Glutamatergic neuron (in vitro differentiated cells): ENCODE results near the gene ROR2. TPM values are rescaled to one million over a fixed set of nuclear protein-coding genes. Genes with fewer than 3 reads are reported as not detected.

Source experiments
- DNase-seq: peaks from one replicate; pipeline ENCODE4 v3.0.0; 2022
- H3K27ac Mint-ChIP-seq: one replicate; pipeline ENCODE4 v1.8.0; 2020; ENCODE audit warnings: mild to moderate bottlenecking, mixed read lengths, inconsistent platforms; ENCODE audit not compliant: unreplicated experiment
- H3K27me3 Mint-ChIP-seq: one replicate; pipeline ENCODE4 v1.8.0; 2020; ENCODE audit warnings: mild to moderate bottlenecking, moderate library complexity, mixed read lengths, inconsistent platforms; ENCODE audit not compliant: unreplicated experiment
- H3K36me3 Mint-ChIP-seq: one replicate; pipeline ENCODE4 v1.8.0; 2020; ENCODE audit warnings: mild to moderate bottlenecking, mixed read lengths, inconsistent platforms; ENCODE audit not compliant: unreplicated experiment
- H3K4me1 Mint-ChIP-seq: one replicate; pipeline ENCODE4 v1.8.0; 2020; ENCODE audit warnings: mild to moderate bottlenecking, low read depth, mixed read lengths, inconsistent platforms; ENCODE audit not compliant: unreplicated experiment
- H3K4me3 Mint-ChIP-seq: one replicate; pipeline ENCODE4 v1.8.0; 2020; ENCODE audit warnings: mild to moderate bottlenecking, mixed read lengths, inconsistent platforms; ENCODE audit not compliant: unreplicated experiment
- H3K9me3 Mint-ChIP-seq: one replicate; pipeline ENCODE4 v1.8.0; 2020; ENCODE audit warnings: mild to moderate bottlenecking, moderate library complexity, mixed read lengths, inconsistent platforms; ENCODE audit not compliant: unreplicated experiment
- CTCF ChIP-seq: fragments of 200-600 bp; sonication (generic); IDR thresholded peaks from one replicate; pipeline ENCODE4 v1.5.0; 2021; ENCODE audit not compliant: partially characterized antibody, unreplicated experiment
- total RNA-seq: library from RNA; stranded (reverse); fragmentation: NEBNext Ultra II Directional; extraction: Animal tissue kit (Norgen Biotek cat#: 25700); gene quantifications from one replicate; pipeline ENCODE4 v1.2.1, GENCODE V29; 2021; ENCODE audit not compliant: unreplicated experiment

Gene ROR2
- total RNA-seq, 1 donor from 2014 or later: 51.1 TPM

GRCh38 chr9:91698266-91698665, 251.8 kb downstream of the ROR2 start:
- H3K4me1 Mint-ChIP-seq: no peaks in the 10 kb centered on the region
- no peak for DNase-seq
- no peak for TF ChIP-seq CTCF
- no peak overlapping the region for H3K4me3 Mint-ChIP-seq
- H3K27ac Mint-ChIP-seq: no peak overlapping the region
- peaks cover 5% of the 10 kb centered on the region for H3K9me3 Mint-ChIP-seq
- no peaks in the 10 kb centered on the region for H3K36me3 Mint-ChIP-seq
- H3K27me3 Mint-ChIP-seq: peaks cover 2% of the 10 kb centered on the region

- Mint-ChIP-seq H3K27me3 (peaks cover 2% of the 10 kb centered on the region), H3K9me3 (peaks cover 2% of the 10 kb centered on the region), H3K4me1 (no peaks in the 10 kb centered on the region), H3K4me3 (no peak overlapping the region), H3K27ac (no peak overlapping the region), H3K36me3 (no peaks in the 10 kb centered on the region)
- TF ChIP-seq CTCF: no peak
- no peak for DNase-seq
These were observed 252.8 kb downstream of the ROR2 start for GRCh38 chr9:91697201-91697600.

DNA sequence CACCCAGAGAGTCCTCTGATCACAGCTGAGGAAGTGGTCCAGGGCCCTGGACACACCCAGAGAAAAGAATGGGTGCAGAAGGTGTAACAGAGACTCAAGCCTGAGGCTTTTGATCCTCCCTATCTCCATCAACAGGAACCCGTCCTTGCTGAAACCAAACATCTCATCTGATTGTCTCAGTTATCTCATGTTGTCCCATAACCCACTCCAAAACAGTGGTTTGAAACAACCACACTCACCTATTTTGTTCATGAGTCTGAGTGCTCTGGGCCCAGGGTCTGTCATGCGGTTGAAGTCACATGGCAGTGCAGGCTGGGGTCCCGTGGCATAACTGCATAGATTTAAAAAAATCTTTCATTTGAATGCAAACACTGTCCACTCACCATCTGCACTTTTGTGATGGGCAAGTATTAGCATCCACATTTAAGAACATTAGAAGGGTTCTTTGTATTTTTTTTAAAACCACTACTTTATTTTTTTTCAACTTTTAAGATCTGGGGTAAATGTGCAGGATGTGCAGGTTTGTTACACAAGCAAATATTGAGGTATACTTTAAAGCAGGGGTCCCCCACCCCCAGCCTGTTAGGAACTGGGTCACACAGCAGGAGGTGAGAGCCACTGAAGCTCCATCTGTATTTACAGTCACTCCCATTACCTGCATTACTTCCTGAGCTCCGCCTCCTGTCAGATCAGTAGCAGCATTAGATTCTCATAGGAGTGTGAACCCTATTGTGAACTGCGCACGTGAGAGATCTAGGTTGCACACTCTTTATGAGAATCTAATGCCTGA, 255.8 kb downstream of the ROR2 start:
- H3K27me3 Mint-ChIP-seq: peaks cover 2% of the 10 kb centered on the region
- no peak for DNase-seq
- H3K36me3 Mint-ChIP-seq: no peaks in the 10 kb centered on the region
- no peak overlapping the region for H3K4me3 Mint-ChIP-seq
- H3K9me3 Mint-ChIP-seq: peaks cover 2% of the 10 kb centered on the region
- no peaks in the 10 kb centered on the region for H3K4me1 Mint-ChIP-seq
- no peak overlapping the region for H3K27ac Mint-ChIP-seq
- TF ChIP-seq CTCF: no peak

GRCh38 chr9:91693226-91693625, 256.8 kb downstream of the ROR2 start:
- no peak overlapping the region for H3K27ac Mint-ChIP-seq
- no peak overlapping the region for H3K4me3 Mint-ChIP-seq
- peaks cover 2% of the 10 kb centered on the region for H3K27me3 Mint-ChIP-seq
- H3K4me1 Mint-ChIP-seq: no peaks in the 10 kb centered on the region
- no peaks in the 10 kb centered on the region for H3K36me3 Mint-ChIP-seq
- H3K9me3 Mint-ChIP-seq: no peaks in the 10 kb centered on the region
- DNase-seq: no peak
- TF ChIP-seq CTCF: no peak

GRCh38 chr9:91690540-91691249, 259.3 kb downstream of the ROR2 start:
- Mint-ChIP-seq H3K4me3 (no peak overlapping the region), H3K27ac (no peak overlapping the region), H3K27me3 (no peaks in the 10 kb centered on the region), H3K4me1 (no peaks in the 10 kb centered on the region), H3K36me3 (no peaks in the 10 kb centered on the region), H3K9me3 (no peaks in the 10 kb centered on the region)
- no peak for TF ChIP-seq CTCF
- no peak for DNase-seq
